ENCODE measurements around the gene EN2.

Gene EN2

DNA sequence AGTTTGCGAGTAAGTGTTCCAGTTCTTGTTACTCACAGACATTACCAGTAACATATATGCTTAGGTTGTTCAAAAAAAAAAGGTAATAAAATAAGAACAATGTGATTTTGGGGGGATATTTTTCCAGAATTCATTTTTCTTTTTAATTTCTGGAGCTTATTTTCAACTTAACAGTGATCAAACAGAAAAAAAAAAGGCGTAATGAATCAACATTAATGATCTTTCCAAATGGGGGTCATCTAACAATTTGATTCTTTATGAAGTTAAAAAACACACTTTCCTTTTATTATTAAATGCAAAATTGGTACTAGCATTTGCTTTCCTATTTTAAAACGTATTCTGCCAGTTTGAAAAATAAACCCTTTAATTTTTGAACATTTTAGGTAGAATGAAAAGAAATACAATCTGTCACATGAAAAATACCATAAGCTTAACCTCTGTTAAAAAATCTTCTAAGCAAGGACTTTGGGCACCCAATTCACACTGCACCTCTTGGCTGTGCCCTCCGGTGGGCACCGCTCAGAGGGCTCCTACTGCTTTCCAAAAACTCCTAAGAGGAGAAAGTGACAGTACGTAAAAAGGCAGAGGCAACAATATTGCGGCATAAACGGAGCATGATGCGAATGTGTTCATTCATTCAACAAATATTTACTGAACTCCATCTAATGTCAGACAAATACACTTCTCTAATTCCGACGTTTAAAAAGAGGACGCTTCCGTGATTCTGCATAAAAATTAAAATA is 55.8 kb downstream of the EN2 start:
- H3K27ac ChIP-seq (ENCODE audit: low read length): no peak overlapping the region
- H3K4me1 ChIP-seq (ENCODE audit: low read length): no peaks in the 10 kb centered on the region
- TF ChIP-seq, protein P1, sequence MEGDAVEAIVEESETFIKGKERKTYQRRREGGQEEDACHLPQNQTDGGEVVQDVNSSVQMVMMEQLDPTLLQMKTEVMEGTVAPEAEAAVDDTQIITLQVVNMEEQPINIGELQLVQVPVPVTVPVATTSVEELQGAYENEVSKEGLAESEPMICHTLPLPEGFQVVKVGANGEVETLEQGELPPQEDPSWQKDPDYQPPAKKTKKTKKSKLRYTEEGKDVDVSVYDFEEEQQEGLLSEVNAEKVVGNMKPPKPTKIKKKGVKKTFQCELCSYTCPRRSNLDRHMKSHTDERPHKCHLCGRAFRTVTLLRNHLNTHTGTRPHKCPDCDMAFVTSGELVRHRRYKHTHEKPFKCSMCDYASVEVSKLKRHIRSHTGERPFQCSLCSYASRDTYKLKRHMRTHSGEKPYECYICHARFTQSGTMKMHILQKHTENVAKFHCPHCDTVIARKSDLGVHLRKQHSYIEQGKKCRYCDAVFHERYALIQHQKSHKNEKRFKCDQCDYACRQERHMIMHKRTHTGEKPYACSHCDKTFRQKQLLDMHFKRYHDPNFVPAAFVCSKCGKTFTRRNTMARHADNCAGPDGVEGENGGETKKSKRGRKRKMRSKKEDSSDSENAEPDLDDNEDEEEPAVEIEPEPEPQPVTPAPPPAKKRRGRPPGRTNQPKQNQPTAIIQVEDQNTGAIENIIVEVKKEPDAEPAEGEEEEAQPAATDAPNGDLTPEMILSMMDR (IDR thresholded peaks at IDR 0.05; ENCODE audit: low read depth, low read length): no peak
- no peak for TF ChIP-seq EZH2phosphoT487 (IDR thresholded peaks at IDR 0.05; ENCODE audit: low read depth)
- no peak overlapping the region for H3K4me3 ChIP-seq (ENCODE audit: low read length)
- no peak overlapping the region for H3K4me2 ChIP-seq (ENCODE audit: low read length)
- H3K9me3 ChIP-seq (ENCODE audit: insufficient read depth, low read length): no peaks in the 10 kb centered on the region
- no peak overlapping the region for H2AFZ ChIP-seq (ENCODE audit: low read depth, low read length)
- no peak overlapping the region for H3K9ac ChIP-seq (ENCODE audit: low read length)
- H3K79me2 ChIP-seq (ENCODE audit: low read length): no peaks in the 10 kb centered on the region
- H4K20me1 ChIP-seq (ENCODE audit: insufficient read depth, low read length): no peaks in the 10 kb centered on the region
- no peaks in the 10 kb centered on the region for H3K36me3 ChIP-seq (replicated peaks; ENCODE audit: low read depth, low read length)
- peaks cover 44% of the 10 kb centered on the region for H3K27me3 ChIP-seq (ENCODE audit: low read depth, low read length)

DNA sequence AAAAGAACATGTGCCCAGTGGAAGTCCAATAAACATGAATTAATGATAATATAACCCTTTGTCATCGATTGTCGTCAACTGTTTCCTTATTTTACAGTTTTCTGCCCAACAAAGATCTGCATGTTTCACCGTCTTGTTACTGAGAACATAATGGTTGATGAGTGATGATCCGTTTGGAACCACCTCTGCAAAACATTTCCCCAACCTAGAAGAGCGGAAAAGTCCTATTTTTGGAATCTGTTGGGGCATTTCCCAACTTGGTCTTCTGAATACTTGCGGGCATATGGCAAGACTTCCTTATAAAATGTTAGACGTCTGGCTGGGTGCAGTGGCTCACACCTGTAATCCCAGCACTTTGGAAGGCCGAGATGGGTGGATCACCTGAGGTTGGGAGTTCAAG is 56.4 kb downstream of the EN2 start:
- no peaks in the 10 kb centered on the region for H3K9me3 ChIP-seq (ENCODE audit: insufficient read depth, low read length)
- H4K20me1 ChIP-seq (ENCODE audit: insufficient read depth, low read length): no peaks in the 10 kb centered on the region
- peaks cover 48% of the 10 kb centered on the region for H3K27me3 ChIP-seq (ENCODE audit: low read depth, low read length)
- no peak for TF ChIP-seq EZH2phosphoT487 (IDR thresholded peaks at IDR 0.05; ENCODE audit: low read depth)
- TF ChIP-seq, protein P1 (IDR thresholded peaks at IDR 0.05; ENCODE audit: low read depth, low read length): no peak
- H3K4me2 ChIP-seq (ENCODE audit: low read length): no peak overlapping the region
- no peak overlapping the region for H2AFZ ChIP-seq (ENCODE audit: low read depth, low read length)
- H3K9ac ChIP-seq (ENCODE audit: low read length): no peak overlapping the region
- no peaks in the 10 kb centered on the region for H3K79me2 ChIP-seq (ENCODE audit: low read length)
- no peaks in the 10 kb centered on the region for H3K4me1 ChIP-seq (ENCODE audit: low read length)
- H3K36me3 ChIP-seq (replicated peaks; ENCODE audit: low read depth, low read length): no peaks in the 10 kb centered on the region
- no peak overlapping the region for H3K4me3 ChIP-seq (ENCODE audit: low read length)
- no peak overlapping the region for H3K27ac ChIP-seq (ENCODE audit: low read length)
